ENCODE results near the gene CDC16. TPM values are rescaled to one million over a fixed set of nuclear protein-coding genes. Genes with fewer than 3 reads are reported as not detected.

Gene CDC16
- total and polyA plus RNA-seq, 2 donors from 2014 or later, result 49.3 to 57.7 TPM

- intact Hi-C loops (cut with DNase I), result no loop called here
- H3K4me1 ChIP-seq (ENCODE audit: control insufficient read depth in 2 of 3, insufficient read depth in 2 of 3, low read depth in 1 of 3, low read length in 3 of 3), result no peaks in the 10 kb centered on the region
- H3K27ac ChIP-seq (ENCODE audit: low read depth in 2 of 2, low read length in 2 of 2), result no peak overlapping the region
- FAIRE-seq, result no peak
- H3K27me3 ChIP-seq (ENCODE audit: control insufficient read depth, insufficient read depth, low read length), result no peaks in the 10 kb centered on the region
- TF ChIP-seq CTCF (IDR thresholded peaks at IDR 0.05; ENCODE audit: borderline replicate concordance, extremely low read depth, insufficient read depth), result no peak
- no peaks in the 10 kb centered on the region for H3K36me3 ChIP-seq (ENCODE audit: control insufficient read depth in 2 of 3, insufficient read depth in 3 of 3, low read length in 3 of 3)
- DNase-seq, result no peak
- no peak overlapping the region for H3K4me3 ChIP-seq (ENCODE audit: low read length in 3 of 3)
- no peaks in the 10 kb centered on the region for H3K9me3 ChIP-seq (ENCODE audit: control insufficient read depth in 2 of 3, insufficient read depth in 1 of 3, low read length in 3 of 3)
- no peak overlapping the region for H3K9ac ChIP-seq (ENCODE audit: low read length in 3 of 3)
Observed at GRCh38 chr13:114208134-114208533, 26.6 kb upstream of the CDC16 start.

GRCh38 chr13:114211446-114212157, 23.1 kb upstream of the CDC16 start:
- DNase-seq (no peak), FAIRE-seq (no peak)
- intact Hi-C loops (cut with DNase I), result no loop called here
- Histone ChIP-seq H3K27me3 (ENCODE audit: control insufficient read depth, insufficient read depth, low read length) (no peaks in the 10 kb centered on the region), H3K9ac (ENCODE audit: low read length in 3 of 3) (no peak overlapping the region), H3K4me1 (ENCODE audit: control insufficient read depth in 2 of 3, insufficient read depth in 2 of 3, low read depth in 1 of 3, low read length in 3 of 3) (no peaks in the 10 kb centered on the region), H3K9me3 (ENCODE audit: control insufficient read depth in 2 of 3, insufficient read depth in 1 of 3, low read length in 3 of 3) (no peaks in the 10 kb centered on the region), H3K27ac (ENCODE audit: low read depth in 2 of 2, low read length in 2 of 2) (no peak overlapping the region), H3K4me3 (ENCODE audit: low read length in 3 of 3) (no peak overlapping the region), H3K36me3 (ENCODE audit: control insufficient read depth in 2 of 3, insufficient read depth in 3 of 3, low read length in 3 of 3) (no peaks in the 10 kb centered on the region)
- no peak for TF ChIP-seq CTCF (IDR thresholded peaks at IDR 0.05; ENCODE audit: borderline replicate concordance, extremely low read depth, insufficient read depth)

GRCh38 chr13:114212158-114212495, 22.6 kb upstream of the CDC16 start:
- no peak overlapping the region for H3K9ac ChIP-seq (ENCODE audit: low read length in 3 of 3)
- FAIRE-seq (no peak), DNase-seq (no peak)
- H3K27me3 ChIP-seq (ENCODE audit: control insufficient read depth, insufficient read depth, low read length), result no peaks in the 10 kb centered on the region
- H3K4me3 ChIP-seq (ENCODE audit: low read length in 3 of 3), result no peak overlapping the region
- H3K27ac ChIP-seq (ENCODE audit: low read depth in 2 of 2, low read length in 2 of 2), result no peak overlapping the region
- no peaks in the 10 kb centered on the region for H3K36me3 ChIP-seq (ENCODE audit: control insufficient read depth in 2 of 3, insufficient read depth in 3 of 3, low read length in 3 of 3)
- H3K9me3 ChIP-seq (ENCODE audit: control insufficient read depth in 2 of 3, insufficient read depth in 1 of 3, low read length in 3 of 3), result no peaks in the 10 kb centered on the region
- intact Hi-C loops (cut with DNase I), result no loop called here
- no peaks in the 10 kb centered on the region for H3K4me1 ChIP-seq (ENCODE audit: control insufficient read depth in 2 of 3, insufficient read depth in 2 of 3, low read depth in 1 of 3, low read length in 3 of 3)
- no peak for TF ChIP-seq CTCF (IDR thresholded peaks at IDR 0.05; ENCODE audit: borderline replicate concordance, extremely low read depth, insufficient read depth)

GRCh38 chr13:114213980-114214379, 20.7 kb upstream of the CDC16 start:
- Histone ChIP-seq H3K27me3 (ENCODE audit: control insufficient read depth, insufficient read depth, low read length) (no peaks in the 10 kb centered on the region), H3K4me3 (ENCODE audit: low read length in 3 of 3) (no peak overlapping the region), H3K9me3 (ENCODE audit: control insufficient read depth in 2 of 3, insufficient read depth in 1 of 3, low read length in 3 of 3) (no peaks in the 10 kb centered on the region), H3K27ac (ENCODE audit: low read depth in 2 of 2, low read length in 2 of 2) (no peak overlapping the region), H3K36me3 (ENCODE audit: control insufficient read depth in 2 of 3, insufficient read depth in 3 of 3, low read length in 3 of 3) (no peaks in the 10 kb centered on the region), H3K4me1 (ENCODE audit: control insufficient read depth in 2 of 3, insufficient read depth in 2 of 3, low read depth in 1 of 3, low read length in 3 of 3) (no peaks in the 10 kb centered on the region), H3K9ac (ENCODE audit: low read length in 3 of 3) (no peak overlapping the region)
- DNase-seq (no peak), FAIRE-seq (no peak)
- intact Hi-C loops (cut with DNase I), result no loop called here
- TF ChIP-seq CTCF (IDR thresholded peaks at IDR 0.05; ENCODE audit: borderline replicate concordance, extremely low read depth, insufficient read depth), result no peak

All from kidney (tissue), 14 donors.